ENCODE results near the gene CAPN13. TPM values are rescaled to one million over a fixed set of nuclear protein-coding genes. Genes with fewer than 3 reads are reported as not detected.
A peak's percentile ranks its signal among the peaks of the same experiment; 100 is the strongest.

Gene CAPN13
- polyA plus RNA-seq, 1 donor: 19.7 TPM

- peaks cover 7% of the 10 kb centered on the region for H3K4me1 ChIP-seq (ENCODE audit: control insufficient read depth, insufficient read depth, low read length)
- no peak overlapping the region for H3K27ac ChIP-seq (ENCODE audit: low read length)
- no peaks in the 10 kb centered on the region for H3K27me3 ChIP-seq (ENCODE audit: control insufficient read depth, insufficient read depth, low read length)
- H3K4me3 ChIP-seq (ENCODE audit: low read length): no peak overlapping the region
- no CpG with 5 or more reads among the region's 16 CpGs for WGBS (ENCODE audit: insufficient coverage, low lambda C conversion rate)
- no peaks in the 10 kb centered on the region for H3K9me3 ChIP-seq (ENCODE audit: control insufficient read depth, low read depth, low read length)
- H3K36me3 ChIP-seq (ENCODE audit: control insufficient read depth, insufficient read depth, low read length): no peaks in the 10 kb centered on the region
- no peak for DNase-seq
Measured at GRCh38 chr2:30730736-30731647, 76.3 kb downstream of the CAPN13 start.

DNA sequence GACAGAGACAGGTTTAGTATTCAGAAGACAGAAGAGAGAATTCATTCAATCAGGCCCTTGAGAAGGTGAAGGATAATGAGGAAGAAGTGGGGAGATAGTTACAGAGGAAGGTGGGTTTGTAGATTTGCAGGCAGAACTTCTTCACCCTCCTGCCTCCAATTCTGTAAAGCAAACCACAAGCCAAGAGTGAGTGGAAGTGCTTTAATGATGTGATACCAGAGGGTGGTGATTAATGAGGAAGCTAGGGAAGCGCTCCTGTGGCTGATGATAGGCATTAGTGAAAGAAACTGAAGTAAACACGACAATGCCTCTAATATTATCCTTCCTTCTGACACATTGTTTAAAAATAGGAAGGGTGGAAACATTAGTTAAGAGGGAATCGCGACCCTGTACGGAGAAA lies 78.2 kb downstream of the CAPN13 start:
- H3K27ac ChIP-seq (ENCODE audit: low read length): no peak overlapping the region
- 68% methylated on average over 3 of the region's 5 CpGs for WGBS (ENCODE audit: insufficient coverage, low lambda C conversion rate)
- no peak for DNase-seq

GRCh38 chr2:30722936-30723725 lies 84.1 kb downstream of the CAPN13 start:
- 80% methylated on average over 1 of the region's 4 CpGs for WGBS (ENCODE audit: insufficient coverage, low lambda C conversion rate)
- Histone ChIP-seq H3K27me3 (ENCODE audit: control insufficient read depth, insufficient read depth, low read length) (no peaks in the 10 kb centered on the region), H3K9me3 (ENCODE audit: control insufficient read depth, low read depth, low read length) (no peaks in the 10 kb centered on the region), H3K27ac (ENCODE audit: low read length) (no peak overlapping the region), H3K4me3 (ENCODE audit: low read length) (no peak overlapping the region), H3K36me3 (ENCODE audit: control insufficient read depth, insufficient read depth, low read length) (no peaks in the 10 kb centered on the region), H3K4me1 (ENCODE audit: control insufficient read depth, insufficient read depth, low read length) (peaks cover 9% of the 10 kb centered on the region)
- no peak for DNase-seq

More for the DNA sequence above, 78.2 kb downstream of the CAPN13 start:
- H3K36me3 ChIP-seq (ENCODE audit: control insufficient read depth, insufficient read depth, low read length): no peaks in the 10 kb centered on the region
- no peak overlapping the region for H3K4me3 ChIP-seq (ENCODE audit: low read length)
- no peaks in the 10 kb centered on the region for H3K9me3 ChIP-seq (ENCODE audit: control insufficient read depth, low read depth, low read length)
- H3K4me1 ChIP-seq (ENCODE audit: control insufficient read depth, insufficient read depth, low read length): peaks cover 7% of the 10 kb centered on the region
- no peaks in the 10 kb centered on the region for H3K27me3 ChIP-seq (ENCODE audit: control insufficient read depth, insufficient read depth, low read length)

GRCh38 chr2:30721668-30722647 lies 85.3 kb downstream of the CAPN13 start:
- DNase-seq: peak; percentile 31 to 77
- WGBS (ENCODE audit: insufficient coverage, low lambda C conversion rate): no CpG with 5 or more reads among the region's 6 CpGs
- Histone ChIP-seq H3K9me3 (ENCODE audit: control insufficient read depth, low read depth, low read length) (no peaks in the 10 kb centered on the region), H3K36me3 (ENCODE audit: control insufficient read depth, insufficient read depth, low read length) (no peaks in the 10 kb centered on the region), H3K4me3 (ENCODE audit: low read length) (no peak overlapping the region), H3K27ac (ENCODE audit: low read length) (no peak overlapping the region), H3K4me1 (ENCODE audit: control insufficient read depth, insufficient read depth, low read length) (peaks cover 9% of the 10 kb centered on the region), H3K27me3 (ENCODE audit: control insufficient read depth, insufficient read depth, low read length) (no peaks in the 10 kb centered on the region)

DNA sequence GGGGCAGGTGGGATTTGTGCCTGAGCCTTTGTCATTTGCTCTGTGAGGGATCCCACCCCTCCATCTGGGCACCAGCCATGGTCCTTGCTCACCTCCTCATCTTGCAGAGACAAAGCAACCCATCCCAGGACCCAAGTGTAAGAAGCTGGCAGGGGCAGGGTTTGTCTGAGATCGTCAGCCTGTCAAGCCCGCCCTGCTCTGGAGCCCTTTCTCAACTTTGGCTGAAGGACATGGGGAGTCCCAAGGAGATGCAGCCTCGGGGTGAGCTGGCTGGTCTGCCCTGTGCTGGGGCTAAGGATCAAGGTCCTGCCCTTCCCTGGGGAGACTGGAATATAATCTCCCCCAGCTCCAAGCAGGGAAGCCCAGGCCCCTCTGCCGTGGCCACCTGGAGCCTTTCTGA lies 86.0 kb downstream of the CAPN13 start:
- no peaks in the 10 kb centered on the region for H3K36me3 ChIP-seq (ENCODE audit: control insufficient read depth, insufficient read depth, low read length)
- H3K9me3 ChIP-seq (ENCODE audit: control insufficient read depth, low read depth, low read length): no peaks in the 10 kb centered on the region
- no peak overlapping the region for H3K4me3 ChIP-seq (ENCODE audit: low read length)
- peaks cover 9% of the 10 kb centered on the region for H3K4me1 ChIP-seq (ENCODE audit: control insufficient read depth, insufficient read depth, low read length)
- no peaks in the 10 kb centered on the region for H3K27me3 ChIP-seq (ENCODE audit: control insufficient read depth, insufficient read depth, low read length)
- WGBS (ENCODE audit: insufficient coverage, low lambda C conversion rate): no CpG with 5 or more reads among the region's 4 CpGs
- no peak for DNase-seq
- H3K27ac ChIP-seq (ENCODE audit: low read length): no peak overlapping the region

DNA sequence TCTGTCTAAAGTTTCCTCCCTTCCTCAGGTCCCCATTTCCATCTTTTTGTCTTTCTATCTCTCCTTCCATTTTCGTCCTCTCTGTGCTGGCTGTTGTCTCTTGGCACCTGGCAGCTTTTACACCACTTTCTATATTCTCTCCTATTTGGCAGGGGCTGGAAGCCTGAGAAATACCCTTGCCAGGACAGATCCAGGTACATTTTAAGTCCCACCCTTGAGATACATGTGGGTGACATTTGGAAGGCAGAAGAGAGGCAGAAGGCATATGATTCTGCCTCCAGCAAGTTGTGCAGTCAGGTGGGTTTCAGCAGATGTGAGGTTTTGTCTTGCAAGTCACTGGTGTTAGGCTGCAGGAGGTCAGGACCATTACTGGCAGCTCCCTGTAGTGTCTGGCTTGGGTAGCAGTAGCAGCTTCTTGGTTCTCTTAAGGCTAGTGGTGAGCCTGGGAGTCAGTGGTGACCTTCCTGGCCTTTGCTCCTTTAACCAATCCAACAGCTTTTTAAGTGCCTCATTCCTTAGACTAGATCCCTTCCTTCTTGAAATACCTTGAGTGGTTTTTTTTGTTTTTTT lies 90.1 kb downstream of the CAPN13 start:
- no CpG with 5 or more reads among the region's 1 CpG for WGBS (ENCODE audit: insufficient coverage, low lambda C conversion rate)
- Histone ChIP-seq H3K27ac (ENCODE audit: low read length) (no peak overlapping the region), H3K27me3 (ENCODE audit: control insufficient read depth, insufficient read depth, low read length) (no peaks in the 10 kb centered on the region), H3K9me3 (ENCODE audit: control insufficient read depth, low read depth, low read length) (no peaks in the 10 kb centered on the region), H3K4me3 (ENCODE audit: low read length) (no peak overlapping the region), H3K4me1 (ENCODE audit: control insufficient read depth, insufficient read depth, low read length) (peaks cover 6% of the 10 kb centered on the region), H3K36me3 (ENCODE audit: control insufficient read depth, insufficient read depth, low read length) (no peaks in the 10 kb centered on the region)
- no peak for DNase-seq

DNA sequence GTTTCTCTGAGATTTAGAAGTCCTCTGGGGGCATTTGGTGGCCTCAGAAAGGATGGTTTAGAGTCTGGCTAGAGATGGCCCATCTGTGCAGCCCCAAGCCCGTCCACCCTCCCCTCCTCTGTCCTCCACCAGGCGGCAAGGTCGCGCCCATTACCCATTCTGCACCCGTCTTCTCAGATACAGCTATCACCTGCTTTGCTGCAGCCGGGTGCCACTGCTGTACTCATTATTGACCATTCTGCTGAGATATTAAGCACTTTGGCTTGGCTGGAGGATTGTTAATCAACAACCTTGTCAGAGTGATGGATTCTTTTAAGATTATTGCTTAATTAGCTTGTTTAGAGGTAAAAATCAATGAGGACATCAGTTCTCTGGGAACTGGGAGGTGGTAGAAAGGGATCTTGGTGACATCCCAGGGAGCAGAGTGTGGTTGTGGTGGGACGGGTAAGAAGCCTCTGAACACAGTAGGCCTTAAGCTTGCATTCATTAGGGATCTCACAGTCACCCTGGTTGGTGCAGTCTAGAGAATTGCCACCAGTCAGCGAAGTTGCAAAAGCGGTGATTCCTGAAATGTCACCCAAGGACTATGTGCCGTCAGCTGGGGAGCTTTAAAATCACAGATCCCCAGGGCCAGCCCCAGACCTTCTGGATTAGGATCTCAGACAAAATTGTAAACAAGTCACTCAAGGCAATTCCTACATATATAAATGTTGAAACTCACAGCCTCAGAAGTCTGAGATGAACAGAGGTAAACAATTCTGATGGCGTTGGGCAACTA lies 90.9 kb downstream of the CAPN13 start:
- WGBS (ENCODE audit: insufficient coverage, low lambda C conversion rate): no CpG with 5 or more reads among the region's 11 CpGs

GRCh38 chr2:30714811-30715709 lies 92.2 kb downstream of the CAPN13 start:
- DNase-seq: no peak
- Histone ChIP-seq H3K27ac (ENCODE audit: low read length) (no peak overlapping the region), H3K4me1 (ENCODE audit: control insufficient read depth, insufficient read depth, low read length) (no peaks in the 10 kb centered on the region), H3K9me3 (ENCODE audit: control insufficient read depth, low read depth, low read length) (no peaks in the 10 kb centered on the region), H3K36me3 (ENCODE audit: control insufficient read depth, insufficient read depth, low read length) (no peaks in the 10 kb centered on the region), H3K4me3 (ENCODE audit: low read length) (no peak overlapping the region), H3K27me3 (ENCODE audit: control insufficient read depth, insufficient read depth, low read length) (no peaks in the 10 kb centered on the region)
- 90% methylated on average over 2 of the region's 8 CpGs for WGBS (ENCODE audit: insufficient coverage, low lambda C conversion rate)

More for the DNA sequence above, 90.9 kb downstream of the CAPN13 start:
- no peak for DNase-seq
- Histone ChIP-seq H3K27ac (ENCODE audit: low read length) (no peak overlapping the region), H3K36me3 (ENCODE audit: control insufficient read depth, insufficient read depth, low read length) (no peaks in the 10 kb centered on the region), H3K27me3 (ENCODE audit: control insufficient read depth, insufficient read depth, low read length) (no peaks in the 10 kb centered on the region), H3K4me3 (ENCODE audit: low read length) (no peak overlapping the region), H3K9me3 (ENCODE audit: control insufficient read depth, low read depth, low read length) (no peaks in the 10 kb centered on the region), H3K4me1 (ENCODE audit: control insufficient read depth, insufficient read depth, low read length) (peaks cover 1% of the 10 kb centered on the region)

Measured in large intestine (tissue), 3 donors.